ENCODE data around the gene DRC1. TPM values are rescaled to one million over a fixed set of nuclear protein-coding genes. Genes with fewer than 3 reads are reported as not detected.

The DRC1 gene
- total RNA-seq, 1 donor from 2014 or later = 0.13 TPM

DNA sequence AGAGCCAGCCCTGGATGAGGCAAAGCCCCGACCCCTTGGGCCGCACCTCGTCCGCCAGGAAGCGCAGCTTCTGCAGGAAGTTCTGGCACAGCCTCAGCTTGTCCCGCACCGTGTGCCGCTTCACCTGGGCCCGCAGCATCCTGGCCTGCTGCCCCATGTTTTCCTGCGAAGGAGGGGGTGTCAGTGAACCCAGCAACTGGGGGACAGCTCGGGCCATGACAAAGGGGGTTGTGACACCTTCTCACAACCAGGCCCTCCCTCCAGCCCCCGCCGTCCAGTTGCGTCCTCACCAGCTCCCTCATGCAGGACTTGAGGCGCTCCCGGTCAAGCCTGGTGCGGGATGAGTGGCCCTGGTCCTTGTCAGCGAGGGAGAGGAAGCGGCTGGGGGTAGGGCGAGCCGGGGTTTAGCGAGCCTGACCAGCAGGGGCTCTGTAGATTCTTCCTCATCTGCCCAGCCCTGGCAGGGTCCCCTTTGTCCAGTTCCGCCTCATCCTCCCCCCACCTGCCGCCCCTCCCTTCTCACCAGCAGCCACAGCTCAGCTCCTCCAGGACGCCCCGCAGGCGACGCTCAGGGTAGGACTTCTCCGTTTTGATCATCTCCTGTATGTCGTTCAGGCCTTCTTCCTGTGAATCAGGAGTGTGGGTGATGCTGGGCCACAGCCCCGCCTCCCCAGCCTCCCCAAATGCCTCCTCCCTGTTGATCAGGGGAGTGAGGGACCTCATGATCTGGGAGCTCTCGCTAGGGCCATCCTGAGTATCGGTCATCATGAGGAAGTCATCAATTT is 75.6 kb downstream of the DRC1 start:
- no peak for DNase-seq (ENCODE audit: low read depth, low spot score)

DNA sequence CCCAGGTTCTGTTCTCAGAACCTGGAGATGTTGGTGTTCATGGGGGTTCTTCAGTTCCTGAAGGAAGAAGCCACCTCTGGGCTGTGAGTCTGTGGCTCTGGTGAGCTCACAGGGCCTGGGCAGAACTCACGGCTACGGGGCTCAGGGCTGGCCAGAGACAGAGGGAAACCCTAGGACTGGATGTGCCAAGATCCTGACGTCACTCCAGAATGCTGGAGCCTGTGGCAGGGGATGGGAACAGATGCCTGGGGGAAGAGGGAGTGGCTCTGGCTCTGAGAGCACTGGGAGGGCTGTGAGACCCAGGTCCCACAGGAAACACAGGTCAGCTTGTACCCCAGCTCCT is 76.2 kb downstream of the DRC1 start, which contains the start of gene OTOF:
OTOF (minus strand) TSS at position 214 of the 343 bp plus-strand sequence.
- DNase-seq (ENCODE audit: low read depth, low spot score) = no peak

DNA sequence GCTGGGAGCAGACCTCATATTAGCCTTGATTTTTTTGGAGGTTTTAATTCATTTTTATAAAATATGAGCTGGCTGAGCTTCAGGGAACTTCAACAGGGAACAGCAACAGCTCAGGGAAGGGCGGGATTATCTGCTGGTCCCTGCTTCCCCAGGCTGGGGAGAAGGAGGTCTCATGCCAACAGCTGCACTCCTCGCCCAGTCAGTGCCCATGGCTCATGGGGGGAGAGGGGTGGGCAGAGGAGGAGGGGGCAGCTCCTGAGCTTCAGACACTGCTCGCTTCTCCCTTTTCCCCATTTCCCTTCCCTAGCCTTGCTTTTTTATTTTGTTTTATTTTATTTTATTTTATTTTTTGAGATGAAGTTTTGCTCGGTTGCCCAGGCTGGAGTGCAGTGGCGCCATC is 76.6 kb downstream of the DRC1 start:
- no peak for DNase-seq (ENCODE audit: low read depth, low spot score)

DNA sequence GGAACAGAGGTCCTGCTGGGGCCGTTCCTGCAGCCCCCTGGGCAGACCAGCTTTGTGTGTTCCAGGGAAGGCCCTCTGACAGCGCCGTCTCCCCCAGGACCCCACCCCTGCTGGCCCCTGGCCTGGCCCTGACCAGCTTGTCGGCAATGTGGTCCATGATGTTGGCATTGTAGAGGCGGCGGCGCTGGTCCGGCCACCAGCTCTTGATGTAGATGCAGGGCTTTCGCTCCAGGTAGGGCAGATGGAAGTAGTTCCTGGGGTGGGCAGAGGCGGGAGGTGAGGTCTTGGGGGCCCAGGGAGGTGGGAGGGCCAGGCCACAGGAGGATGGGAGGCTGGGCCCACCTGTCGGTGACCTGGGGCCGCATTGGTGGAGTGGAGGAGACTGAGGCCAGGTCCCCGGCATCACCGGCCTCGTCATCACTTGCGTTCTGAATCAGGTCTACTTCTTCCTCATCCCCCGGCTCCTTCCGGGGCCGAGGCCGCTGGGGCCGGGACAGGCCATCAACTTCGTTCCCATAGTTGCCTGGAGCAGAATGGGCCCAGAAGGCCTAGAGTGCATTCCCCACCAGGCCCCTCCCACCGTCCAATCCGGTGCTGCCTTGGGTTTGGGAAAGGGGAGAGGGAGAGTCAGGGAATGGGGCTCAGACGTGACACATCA is 77.5 kb downstream of the DRC1 start:
- no peak for DNase-seq (ENCODE audit: low read depth, low spot score)

DNA sequence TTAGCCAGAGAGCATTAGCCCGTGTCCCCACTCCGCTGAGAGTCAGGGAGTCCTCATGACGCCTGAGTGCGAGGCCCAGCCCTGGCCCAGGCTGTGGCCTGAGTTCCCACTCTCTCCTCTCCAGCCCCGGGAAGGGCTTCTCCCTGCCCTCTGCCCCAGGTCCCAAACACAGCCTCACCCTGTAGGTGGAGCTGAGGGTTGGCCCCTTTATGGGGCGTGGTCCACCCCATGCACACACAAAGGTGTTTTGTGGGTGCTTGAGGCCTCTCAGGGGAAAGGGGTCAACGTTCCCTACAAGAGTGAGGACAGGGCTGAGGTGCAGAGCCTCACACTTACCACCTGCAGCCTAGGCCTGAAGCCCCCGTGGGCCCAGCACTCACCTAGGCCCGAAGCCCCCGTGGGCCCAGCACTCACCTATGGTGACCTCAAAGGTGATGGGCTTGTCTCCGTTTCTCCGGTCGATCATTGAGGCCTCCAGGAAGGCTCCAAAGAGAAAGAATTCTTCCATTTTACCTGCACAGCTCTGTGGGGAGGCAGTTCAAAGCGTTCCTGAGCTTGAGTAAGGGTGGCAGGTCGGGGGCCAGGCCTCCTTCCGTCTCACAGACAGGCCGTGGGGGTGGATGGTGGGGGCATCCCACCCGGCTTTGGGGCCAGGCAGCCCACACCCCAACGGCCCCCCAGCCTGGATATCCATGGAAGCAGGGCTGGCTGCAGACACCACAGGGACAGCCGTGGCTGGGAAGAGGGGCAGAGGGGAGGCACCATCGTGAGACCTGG is 78.3 kb downstream of the DRC1 start:
- DNase-seq (ENCODE audit: low read depth, low spot score) = no peak

DNA sequence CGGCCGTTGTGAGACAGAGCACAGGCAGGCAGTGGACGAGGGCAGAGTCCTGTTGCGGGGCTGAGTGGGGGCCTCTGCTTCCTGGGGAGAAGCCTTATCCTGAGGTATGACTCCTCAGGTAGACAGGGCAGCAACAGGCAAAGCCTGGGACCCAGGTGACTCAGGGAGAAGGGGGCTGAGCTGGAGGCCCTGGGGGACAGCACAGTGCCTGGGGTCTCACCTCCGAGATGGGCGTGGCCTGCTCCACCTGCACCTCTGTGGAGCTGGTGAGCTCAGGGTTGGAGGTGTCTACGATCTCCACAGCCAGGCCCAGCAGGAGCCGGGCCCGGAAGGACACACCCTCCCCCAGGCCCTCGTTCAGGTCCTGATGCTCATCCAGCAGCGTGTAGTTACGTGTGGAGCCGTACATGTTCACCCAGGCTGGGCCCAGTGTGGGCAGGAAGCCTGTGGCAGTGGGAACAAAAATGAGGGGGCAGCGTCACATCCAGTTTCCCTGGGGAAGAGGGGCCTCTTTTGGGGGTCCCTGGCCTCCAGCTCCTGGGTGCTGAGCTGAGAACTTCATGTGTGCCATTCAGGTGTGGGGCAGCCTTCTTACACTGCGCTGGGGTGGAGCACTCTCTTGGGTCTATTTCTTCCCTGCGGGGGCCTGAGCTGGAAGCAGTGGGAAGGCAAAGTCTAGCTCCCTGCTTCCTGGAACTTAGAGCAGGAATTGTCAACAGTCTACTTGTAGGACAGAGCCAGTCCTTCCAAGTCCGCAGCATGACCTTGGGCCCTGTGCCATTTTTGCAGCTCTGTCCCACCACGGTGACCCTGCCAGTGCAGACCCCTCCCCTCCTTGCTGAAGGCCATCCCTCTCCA is 79.1 kb downstream of the DRC1 start:
- no peak for DNase-seq (ENCODE audit: low read depth, low spot score)

DNA sequence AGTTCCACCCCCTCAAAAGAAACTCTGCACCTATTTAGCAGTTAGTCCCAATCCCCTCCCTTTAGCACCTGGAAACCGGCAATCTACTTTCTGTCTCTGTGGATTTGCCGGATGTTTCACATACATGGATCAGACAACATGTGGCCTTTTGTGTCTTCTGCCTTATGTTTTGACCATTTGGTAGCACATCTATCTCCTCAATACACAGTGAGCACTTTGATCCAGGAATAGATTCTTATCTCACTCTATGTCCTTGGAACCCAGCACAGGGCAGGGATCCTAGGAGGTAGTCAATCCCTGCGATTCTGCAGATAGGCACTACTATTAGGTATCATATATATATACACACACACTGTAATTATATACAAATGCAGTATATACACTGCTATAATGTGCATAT is 80.0 kb downstream of the DRC1 start:
- DNase-seq (ENCODE audit: low read depth, low spot score) = no peak

DNA sequence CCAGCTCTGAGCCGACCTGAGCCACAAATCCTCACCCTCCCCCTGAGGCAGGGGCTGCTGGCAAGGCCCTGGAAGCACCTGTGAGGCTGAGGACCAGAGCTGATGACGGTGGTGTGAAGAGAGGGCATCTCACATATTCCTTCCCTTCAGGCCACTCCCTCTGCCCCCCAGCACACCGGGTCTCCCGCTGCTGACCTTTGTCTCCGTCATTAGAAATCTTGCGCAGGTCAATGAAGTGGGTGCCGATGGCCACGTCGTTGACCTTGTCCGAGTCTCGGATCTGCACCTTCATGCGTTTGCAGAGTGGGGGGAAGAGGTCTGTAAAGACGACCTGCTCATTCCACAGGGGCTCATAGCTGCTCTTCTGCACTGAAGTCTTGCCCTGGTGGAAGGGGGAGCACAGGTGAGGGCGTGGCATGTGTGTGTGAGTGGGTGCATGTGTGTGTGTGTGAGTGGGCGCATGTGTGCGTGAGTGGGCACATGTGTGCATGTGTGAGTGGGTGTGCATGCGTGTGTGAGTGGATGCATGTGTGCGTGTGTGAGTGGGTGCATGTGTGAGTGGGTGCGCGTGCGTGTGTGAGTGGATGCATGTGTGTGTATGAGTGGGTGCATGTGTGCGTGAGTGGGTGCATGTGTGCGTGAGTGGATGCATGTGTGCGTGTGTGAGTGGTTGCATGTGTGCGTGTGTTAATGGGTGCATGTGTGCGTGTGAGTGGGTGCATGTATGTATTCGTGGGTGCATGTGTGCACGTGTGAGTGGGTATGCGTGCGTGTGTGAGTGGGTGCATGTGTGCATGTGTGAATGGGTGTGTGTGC is 80.7 kb downstream of the DRC1 start:
- no peak for DNase-seq (ENCODE audit: low read depth, low spot score)

DNA sequence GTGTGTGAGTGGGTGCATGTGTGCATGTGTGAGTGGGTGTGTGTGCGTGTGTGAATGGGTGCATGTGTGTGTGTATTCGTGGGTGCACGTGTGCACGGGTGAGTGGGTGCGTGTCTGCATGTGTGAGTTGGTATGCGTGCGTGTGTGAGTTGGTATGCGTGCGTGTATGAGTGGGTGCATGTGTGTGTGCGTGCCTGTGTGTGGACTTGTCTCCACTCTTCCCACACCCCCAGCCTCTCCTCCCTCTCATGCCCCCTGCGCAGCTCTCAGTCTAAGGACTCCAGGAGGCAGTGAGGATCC is 81.3 kb downstream of the DRC1 start:
- no peak for DNase-seq (ENCODE audit: low read depth, low spot score)

DNA sequence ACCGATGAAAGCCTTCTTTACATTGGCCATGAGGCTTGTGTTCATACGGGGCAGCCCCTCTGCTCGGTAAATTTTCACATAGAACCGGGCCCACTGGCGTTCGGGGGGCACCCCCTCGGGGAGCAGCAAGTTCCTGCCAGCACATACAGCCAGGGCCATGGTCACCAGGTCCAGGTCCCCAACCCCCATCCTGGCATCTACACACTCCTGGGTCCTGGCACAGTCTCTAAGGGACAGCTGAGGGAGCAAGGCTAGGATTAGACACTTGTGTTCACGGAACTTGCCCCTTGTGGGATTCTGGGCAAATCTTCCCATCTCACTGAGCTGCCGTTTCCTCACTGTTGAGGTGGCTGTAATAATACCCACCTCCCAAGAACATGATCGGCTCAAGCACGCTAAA is 81.8 kb downstream of the DRC1 start:
- no peak for DNase-seq (ENCODE audit: low read depth, low spot score)

DNA sequence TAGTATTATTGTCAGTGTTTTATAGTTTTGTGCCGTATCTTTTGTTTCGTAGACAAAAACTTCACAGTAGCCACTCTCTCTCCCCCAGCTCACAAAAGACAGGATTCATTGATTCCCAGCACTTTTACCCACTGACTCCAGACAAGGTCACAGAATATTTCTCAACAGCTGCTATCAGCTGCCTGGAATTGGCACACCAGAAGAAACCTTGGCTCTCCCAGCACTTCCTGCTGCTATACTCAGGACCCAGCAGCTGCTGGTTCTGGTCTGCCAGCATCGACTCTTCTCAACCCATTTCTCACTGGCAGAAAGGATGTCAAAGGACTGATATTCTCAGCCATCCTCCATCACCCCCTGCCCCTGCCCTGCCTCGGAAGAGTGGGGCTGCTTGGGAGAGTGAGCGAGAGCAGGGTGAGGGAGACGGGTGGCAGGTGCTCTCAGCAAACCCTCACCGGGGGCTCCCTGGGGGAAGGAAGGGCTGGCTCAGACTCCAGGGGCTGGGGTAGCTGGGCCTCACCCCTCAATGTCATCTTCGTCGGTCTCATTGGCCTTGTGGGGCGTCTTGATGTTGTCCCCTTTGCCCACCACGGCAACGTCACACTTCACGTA is 82.3 kb downstream of the DRC1 start:
- DNase-seq (ENCODE audit: low read depth, low spot score) = no peak

DNA sequence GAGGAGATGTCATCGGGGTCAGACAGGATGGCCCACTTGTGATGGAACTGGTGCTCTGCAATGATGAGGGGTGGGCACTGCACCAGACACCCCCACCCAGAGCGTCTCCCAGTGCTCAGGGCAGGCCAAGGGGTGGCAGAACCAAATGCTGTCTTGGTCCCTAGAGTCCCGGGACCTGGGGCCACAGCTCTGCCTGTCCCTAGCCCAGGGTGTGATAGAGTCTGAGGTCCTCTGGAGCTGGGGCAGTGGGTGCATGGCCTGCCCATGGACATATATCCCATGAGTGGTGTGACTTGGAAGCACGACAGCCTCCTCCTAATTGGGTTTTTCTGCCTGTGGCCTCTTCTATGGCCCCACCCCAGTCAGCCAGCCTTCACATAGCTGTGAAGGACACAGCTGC is 82.9 kb downstream of the DRC1 start:
- DNase-seq (ENCODE audit: low read depth, low spot score) = no peak

DNA sequence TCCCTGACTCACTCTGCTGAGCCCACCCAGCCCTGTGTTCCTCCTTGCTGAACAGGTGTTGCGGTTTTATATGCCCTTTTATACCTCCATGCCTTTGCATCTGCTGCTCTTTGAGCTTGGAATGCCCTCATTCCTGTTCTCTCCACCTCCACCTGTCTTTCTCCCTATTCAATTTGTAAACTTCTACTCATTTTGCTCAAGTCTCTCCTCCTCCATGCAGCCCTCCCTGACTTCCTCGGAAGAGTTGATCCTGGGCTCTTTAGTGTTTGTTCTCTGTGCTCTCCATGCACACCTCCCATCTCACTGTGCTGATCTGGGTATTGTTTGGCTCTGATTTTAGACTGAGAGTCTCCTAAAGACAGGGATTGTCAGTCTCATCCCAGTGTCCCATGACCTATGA is 83.4 kb downstream of the DRC1 start:
- DNase-seq (ENCODE audit: low read depth, low spot score) = no peak

DNA sequence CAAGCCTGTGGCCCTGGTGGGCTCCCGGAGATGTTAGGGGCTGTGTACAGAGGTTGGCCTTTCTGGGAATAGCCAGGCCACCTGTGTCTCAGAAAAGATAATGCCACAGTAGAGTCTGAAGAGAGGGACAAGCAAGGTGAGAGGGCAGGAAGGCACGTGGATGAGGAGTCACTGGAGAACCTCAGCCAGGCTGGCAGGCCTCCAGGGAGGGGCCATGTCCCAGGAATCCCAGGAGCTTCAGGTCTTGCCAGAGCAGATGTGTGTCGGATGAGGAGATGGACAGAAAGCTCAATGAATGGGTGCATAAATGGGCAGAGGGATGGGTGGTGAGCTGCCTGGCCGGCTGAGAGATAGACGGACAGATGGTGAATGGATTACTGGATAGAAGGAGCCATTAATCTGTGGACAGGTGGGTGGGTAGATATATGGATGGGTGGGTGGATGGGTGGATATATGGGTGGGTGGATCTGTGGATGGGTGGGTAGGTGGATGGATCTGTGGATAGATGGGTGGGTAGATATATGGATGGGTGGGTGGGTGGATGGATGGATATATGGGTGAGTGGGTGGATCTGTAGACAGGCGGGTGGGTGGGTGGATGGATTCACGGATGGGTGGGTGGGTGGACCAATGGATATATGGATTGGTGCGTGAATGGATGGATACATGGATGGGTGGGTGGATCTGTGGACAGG is 84.2 kb downstream of the DRC1 start:
- no peak for DNase-seq (ENCODE audit: low read depth, low spot score)

DNA sequence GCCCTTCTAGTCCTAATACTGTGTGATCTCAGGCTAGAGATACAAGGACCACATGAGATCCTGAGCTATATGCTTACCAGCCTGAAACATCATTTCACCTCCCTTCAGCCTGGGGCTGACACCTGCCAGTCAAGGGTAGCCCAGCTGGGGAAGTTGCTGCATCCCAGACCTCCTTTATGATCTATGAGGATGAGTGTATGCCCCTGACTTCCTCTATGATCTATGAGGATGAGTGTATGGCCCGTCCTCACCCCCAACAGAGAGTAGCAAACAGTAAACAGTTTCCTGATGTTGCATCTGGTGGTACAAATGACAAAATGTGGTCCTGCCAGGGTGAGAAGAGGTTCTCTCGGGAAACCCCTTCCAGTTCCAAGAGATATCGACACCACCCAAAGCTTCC is 85.1 kb downstream of the DRC1 start:
- DNase-seq (ENCODE audit: low read depth, low spot score) = no peak

DNA sequence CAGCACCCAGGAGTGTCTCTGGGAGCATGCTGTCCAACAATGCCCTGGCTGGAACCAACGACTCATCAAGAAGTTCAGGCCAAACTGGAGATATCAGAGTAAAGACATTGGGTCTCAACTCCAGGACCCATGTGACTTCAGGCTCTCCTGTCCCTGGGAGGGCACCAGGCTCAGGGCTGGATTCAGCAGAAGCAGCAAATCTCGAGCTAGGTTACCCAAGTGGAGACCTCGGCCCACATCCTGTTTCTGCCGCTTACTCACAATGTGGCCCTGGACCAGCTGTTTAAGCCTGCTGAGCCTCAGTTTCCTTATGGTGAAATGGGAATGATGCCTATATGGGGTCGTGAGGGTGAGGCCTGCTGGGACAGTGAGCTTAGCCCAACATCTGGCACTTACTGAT is 85.5 kb downstream of the DRC1 start:
- no peak for DNase-seq (ENCODE audit: low read depth, low spot score)

DNA sequence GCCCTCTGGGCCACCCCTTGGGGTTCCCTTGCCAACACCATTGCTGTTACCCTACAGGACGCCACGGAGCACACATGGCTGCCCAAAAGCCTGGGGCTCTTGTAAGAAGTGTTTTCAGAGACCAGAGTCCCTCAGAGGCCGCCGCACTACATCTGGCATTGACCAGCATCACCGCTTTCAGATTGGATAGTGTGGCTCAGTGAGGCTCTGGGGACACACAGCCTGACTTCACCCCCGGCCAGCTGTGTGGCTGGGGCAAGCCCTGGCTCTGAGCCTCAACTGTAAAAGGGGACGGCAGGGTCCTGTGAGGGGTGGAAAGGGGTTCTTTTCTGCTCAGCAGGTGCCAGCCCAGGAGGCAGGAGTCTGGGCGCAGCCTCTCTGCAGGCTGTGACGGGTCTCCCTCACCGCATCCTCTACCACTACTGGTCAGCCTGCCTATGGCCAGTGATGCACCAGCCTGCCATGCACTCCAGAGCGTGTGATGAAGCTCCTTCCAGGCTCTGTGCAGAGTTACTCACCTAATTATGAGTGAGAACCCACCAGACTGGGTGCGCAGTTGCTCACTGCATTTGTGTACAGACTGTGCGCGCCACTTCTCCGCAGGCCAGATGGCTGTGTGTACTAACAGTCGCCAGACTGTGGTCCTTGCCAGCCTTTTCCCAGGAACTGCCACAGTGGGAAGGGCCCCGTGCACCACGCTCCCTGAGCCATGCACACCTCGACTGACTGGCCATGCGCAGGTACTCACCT is 86.9 kb downstream of the DRC1 start:
- DNase-seq (ENCODE audit: low read depth, low spot score) = no peak

DNA sequence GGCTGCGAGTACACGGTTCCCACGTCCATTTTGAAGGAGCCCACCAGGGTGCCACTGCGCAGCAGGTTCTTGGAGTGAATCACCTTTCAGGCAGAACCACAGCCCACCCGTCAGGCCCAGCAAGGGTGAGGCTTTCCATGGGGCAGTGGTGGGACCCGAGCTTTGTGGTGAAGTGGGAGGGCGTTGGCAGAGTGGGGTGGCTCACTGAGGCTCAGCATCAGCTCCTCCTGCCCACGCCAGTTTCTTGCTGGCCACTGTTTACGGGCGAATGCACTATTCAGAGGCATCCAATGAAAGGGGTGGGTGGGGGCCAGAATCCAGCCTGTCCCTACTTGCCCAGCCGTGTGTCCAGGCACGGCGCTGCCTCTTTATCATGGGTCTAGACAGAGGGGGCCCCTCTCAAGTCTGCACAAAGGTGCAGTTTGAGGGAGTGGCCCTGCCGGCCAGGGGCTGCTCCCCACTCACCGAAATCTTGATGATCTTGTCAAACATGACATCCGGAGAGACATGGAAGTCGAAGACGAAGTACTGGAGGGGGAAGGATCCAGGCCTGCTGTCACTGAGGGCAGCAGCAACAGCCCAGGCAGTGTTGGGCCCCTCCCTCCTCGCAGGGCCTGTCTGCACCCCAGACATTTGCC is 87.6 kb downstream of the DRC1 start:
- DNase-seq (ENCODE audit: low read depth, low spot score) = no peak

All from pulmonary artery endothelial cell (primary cell).